Measurements from ENCODE around the gene CNNM4.
A peak's percentile ranks its signal among the peaks of the same experiment; 100 is the strongest.
"Not testable (repeated sequence)": the region's sequence is repeated elsewhere in the genome, so short reads cannot be mapped to it uniquely, and the experiment has no call there.

Gene CNNM4

GRCh38 chr2:96796497-96796896 lies 35.8 kb downstream of the CNNM4 start:
- not testable (repeated sequence) for DNase-seq

DNA sequence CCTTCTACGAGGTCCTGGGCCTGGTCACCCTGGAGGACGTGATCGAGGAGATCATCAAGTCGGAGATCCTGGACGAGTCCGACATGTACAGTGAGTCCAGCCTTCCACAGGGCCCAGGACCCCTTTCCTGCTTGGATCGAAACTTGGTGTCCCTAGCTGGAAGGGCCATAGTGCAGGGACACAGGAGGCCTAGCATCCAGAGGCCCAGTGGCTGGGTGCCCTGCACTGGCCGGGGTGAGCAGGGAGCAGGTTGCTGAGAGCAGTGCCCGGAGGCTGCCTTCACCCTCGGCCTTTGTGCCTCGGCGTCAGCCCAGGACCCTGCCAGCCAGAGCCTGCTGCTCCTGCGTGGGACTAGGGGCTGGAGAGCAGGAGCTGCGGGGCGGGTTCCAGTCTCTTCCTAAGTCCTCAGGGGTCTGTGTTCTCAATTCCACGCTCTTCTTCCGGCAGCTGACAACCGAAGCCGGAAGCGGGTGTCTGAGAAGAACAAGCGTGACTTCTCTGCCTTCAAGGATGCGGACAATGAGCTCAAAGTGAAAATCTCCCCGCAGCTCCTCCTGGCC lies 36.4 kb downstream of the CNNM4 start:
- no peak for DNase-seq

DNA sequence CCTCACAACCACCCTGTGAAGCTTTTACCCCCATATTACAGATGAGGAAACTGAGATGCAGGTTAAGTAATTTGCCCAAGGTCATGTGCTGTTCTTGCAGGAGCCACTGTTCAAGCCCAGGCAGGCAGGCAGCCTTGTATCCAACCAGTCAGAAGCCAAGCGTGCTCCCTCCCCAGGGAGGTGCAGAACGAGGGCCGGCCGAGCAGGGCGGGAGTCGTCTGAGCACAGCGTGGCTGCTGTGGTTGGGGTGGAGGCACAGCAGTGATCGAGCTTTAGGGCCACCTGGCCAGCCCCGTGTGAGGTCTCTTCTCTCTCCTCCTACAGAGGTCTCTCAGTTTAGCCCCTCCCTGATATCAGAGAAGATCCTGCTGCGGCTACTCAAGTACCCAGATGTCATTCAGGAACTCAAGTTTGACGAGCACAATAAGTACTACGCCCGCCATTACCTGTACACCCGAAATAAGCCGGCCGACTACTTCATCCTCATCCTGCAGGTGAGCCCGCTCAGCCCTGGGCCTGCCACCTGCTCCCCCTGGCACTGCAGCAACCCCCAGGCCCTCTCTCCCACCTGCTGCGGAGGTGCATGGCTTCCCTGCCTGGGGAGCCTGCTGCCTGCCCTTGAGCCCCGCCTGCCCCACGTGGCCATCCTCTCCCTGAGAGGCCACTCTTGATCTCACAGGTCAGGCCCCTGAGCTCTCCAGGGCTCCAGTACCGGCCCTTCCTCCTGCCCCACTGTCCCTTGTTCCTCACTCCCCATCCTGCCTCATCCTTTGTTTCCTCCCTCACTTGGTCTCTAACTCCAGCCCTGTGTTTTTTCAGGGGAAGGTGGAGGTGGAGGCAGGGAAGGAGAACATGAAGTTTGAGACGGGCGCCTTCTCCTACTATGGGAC lies 38.3 kb downstream of the CNNM4 start:
- peak; percentile 17 for DNase-seq

GRCh38 chr2:96799623-96799935 lies 38.9 kb downstream of the CNNM4 start:
- DNase-seq: no peak

DNA sequence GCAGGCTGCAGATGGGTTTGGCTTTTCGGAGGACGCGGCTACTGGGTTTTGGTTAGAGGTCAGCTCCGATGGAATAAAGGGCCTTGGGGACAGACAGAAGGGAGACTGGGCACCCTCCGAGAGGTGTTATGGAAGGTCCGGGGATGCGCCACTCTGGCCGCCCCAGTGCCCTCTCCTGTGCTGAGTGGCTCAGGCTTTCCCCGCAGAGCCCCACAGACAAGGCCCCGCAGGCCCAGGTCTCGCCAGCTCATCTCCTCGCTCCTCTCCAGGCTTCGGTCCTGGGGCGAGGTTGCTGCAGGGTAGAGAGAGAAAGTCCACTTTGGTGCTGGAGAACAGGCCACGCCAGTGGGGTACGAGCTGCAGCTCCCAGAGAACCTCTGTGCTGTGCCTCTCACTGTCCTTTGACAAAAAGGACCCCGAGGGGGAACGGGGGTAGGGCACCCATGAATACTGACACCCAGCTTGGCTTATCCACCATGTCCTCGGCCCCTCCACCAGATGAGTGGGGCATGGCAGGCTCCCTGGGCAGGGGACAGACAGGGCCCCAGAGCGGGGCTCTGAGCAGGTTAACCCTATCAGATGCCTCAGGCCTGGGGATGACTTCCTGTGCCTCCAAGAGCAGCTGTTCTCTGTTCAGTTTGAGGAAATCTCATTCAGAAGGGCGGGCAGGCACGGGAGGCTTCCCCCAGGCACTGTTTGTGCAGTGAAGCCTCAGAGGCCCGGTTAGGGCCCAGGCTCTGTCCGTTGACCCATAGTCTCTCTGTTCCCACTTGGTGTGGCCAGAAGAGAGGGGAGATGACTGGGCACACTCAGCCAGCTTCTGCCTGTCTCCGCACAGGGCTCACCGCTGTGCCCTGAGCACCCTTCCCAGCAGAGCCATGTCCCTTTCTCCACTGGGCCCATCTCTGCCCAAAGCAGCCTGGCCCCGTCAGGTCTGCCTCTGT lies 39.6 kb downstream of the CNNM4 start:
- no peak for DNase-seq

DNA sequence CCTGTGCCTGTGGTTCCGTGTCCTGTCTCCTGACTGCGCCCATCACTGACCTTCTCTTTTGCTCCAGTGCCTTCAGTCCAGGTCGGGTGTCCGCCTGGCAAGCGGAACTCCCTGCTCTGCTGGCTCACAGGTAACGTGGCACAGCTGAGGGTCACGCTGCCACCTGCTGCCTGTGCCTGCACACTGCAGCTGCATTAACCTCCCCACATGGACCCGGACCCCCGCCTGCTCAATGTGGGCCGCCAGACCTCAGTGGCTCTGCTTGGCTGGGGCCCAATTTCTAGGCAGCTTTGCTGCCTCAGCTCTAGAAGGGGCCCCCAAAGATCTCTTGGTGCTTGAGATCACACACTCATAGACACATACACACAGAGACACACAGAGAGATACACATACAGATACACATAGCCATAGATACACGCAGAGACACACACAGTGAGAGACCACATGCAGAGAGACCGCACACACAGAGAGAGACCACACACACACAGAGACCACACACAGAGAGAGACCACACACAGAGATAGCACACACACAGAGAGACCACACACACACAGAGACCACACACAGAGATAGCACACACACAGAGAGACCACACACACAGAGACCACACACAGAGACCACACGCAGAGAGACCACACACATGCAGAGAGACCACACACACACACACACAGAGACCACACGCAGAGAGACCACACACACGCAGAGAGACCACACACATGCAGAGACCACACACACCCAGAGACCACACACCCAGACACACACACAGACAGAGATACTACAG lies 40.5 kb downstream of the CNNM4 start:
- DNase-seq: peak; percentile 32

- DNase-seq: no peak
Measured at GRCh38 chr2:96801786-96802595, 41.3 kb downstream of the CNNM4 start.

DNA sequence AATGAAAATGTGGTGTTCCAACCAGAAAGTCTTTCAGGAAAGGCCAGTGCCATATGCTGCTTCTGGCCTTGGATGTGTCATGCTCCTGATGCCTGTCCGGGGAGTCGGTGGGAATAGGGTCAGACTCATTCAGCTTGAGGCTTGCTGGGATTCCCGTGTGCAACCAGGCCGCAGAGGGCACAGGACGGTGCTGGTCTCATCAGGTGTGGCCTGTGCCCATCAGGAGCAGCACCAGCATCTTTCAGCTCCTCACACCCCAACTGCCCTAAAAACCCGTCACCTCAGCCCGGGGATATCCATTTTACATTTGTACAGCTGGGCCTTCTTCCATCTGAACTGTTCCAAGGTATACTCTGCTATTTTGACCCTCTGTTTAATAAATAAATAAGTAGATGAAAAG lies 42.0 kb downstream of the CNNM4 start:
- DNase-seq: no peak

DNA sequence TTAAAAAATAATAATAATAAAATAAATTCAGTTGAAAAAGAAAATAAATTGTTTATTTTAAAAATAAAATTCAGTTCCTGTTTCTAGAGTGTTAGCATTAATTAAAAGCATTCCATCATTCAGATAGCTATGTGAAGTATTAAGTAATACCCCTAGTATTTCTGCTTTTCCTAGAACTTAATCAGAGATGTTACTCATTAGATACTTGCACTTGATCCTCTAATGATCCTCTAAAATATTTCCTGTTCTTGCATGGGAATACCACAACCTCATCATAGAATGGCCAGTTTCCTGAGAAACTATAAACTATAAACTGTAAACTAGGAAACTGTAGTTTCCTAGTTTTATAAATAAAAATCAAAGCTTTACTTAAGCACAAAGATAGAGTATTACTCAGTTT lies 44.3 kb downstream of the CNNM4 start:
- DNase-seq: no peak

DNA sequence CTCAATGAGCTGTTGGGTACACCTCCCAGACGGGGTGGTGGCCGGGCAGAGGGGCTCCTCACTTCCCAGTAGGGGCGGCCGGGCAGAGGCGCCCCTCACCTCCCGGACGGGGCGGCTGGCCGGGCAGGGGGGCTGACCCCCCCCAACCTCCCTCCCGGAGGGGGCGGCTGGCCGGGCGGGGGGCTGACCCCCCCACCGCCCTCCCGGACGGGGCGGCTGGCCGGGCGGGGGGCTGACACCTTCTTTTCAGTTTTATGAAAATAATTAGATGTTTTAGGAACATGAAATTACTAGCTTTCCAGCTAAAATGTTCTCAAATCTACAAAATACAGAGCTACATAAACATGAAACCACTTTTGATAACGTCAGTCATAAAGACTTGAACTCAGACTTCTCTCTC lies 45.2 kb downstream of the CNNM4 start:
- DNase-seq: not testable (repeated sequence)

DNA sequence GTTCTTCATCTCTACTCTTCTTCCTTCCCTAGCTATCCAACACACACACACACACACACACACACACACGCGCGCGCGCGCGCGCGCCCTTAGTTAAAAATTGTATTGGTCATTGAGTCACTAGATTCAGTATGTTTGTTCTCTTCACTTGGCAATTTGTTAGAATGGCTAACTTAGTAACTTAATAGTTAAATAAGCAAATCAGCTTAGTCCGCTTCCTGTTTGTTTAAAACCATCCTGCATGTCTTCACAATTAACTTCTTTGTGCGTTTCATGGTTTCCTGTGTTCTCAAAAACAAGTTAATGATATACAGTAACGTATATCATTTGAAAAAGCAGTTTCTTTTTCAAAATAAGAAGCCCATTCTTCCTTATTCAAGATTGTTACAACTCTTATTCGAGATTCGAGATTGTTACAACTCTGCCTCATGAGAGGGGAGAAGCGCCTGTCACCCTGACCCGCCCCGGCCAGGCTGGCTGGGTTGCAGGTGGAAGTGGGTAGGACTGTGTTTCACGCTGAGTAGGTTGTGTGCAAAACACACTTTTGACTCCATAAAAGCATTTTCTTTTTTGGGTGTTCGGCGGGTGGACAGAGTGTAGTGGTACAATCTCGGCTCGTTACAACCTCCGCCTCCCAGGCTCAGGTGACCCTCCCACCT lies 45.9 kb downstream of the CNNM4 start:
- no peak for DNase-seq

- no peak for DNase-seq
Measured at GRCh38 chr2:96807127-96807471, 46.4 kb downstream of the CNNM4 start.

GRCh38 chr2:96808176-96808837 lies 47.6 kb downstream of the CNNM4 start:
- no peak for DNase-seq

DNA sequence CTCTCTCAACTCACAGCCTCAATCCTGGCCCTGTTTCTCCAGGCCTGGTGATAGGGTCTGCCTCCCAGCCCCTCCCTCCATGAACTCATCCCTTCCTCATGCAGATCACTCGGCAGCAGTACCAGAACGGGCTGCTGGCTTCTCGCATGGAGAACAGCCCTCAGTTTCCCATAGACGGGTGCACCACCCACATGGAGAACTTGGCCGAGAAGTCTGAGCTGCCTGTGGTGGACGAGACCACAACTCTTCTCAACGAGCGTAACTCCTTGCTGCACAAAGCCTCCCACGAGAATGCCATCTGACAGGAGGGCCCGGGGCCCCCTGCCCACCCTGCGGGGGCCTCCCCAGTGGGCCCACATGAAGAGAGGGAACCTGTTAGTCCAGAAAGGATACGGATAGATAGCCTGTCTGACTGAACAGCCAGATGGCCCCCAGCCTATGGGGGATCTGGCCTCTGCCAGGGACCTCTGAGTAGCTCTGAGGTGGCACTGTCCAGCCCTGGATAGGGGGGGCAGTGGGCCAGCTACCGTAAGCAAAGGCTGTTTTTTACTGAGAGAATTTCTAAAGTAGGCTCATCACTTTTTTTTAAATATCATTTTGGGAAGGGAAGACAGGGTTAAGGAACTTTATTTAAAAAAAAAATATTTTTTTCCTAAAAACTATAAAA lies 48.6 kb downstream of the CNNM4 start:
- no peak for DNase-seq

- no peak for DNase-seq
Measured at GRCh38 chr2:96809951-96810782, 49.5 kb downstream of the CNNM4 start.

DNA sequence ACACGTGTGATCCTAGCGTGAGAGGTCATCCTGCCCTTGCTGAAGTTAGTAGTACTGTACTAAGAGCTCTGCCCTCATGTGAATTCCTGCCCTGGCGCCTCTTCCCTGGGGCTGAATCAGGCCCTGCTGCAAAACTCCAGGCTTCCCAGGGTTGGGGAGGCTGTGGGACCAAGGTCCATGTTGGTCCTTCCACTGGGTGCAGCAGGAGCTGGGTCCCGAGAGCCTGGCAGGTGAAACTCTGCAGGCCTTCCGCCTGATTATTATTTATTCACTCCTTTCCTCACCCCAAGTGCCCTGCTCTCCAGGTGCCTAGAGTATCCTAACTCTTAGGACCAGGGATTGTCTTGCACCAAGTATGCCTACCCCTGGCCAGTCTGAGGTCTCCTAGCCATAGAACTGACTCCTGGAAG lies 50.1 kb downstream of the CNNM4 start:
- no peak for DNase-seq

GRCh38 chr2:96811917-96812316 lies 51.2 kb downstream of the CNNM4 start:
- no peak for DNase-seq

GRCh38 chr2:96813656-96814055 lies 53.0 kb downstream of the CNNM4 start:
- DNase-seq: no peak

Measured in NCI-H2171 (cell line).